Neural crest cell (in vitro differentiated cells): Measurements from ENCODE around the gene PPIE. TPM values are rescaled to one million over a fixed set of nuclear protein-coding genes. Genes with fewer than 3 reads are reported as not detected.
"Not testable (repeated sequence)": the region's sequence is repeated elsewhere in the genome, so short reads cannot be mapped to it uniquely, and the experiment has no call there.

Source experiments
- DNase-seq: peaks from one replicate; pipeline ENCODE4 v3.0.0; 2021; ENCODE audit warnings: low read depth, mixed read lengths, low spot score
- H3K27ac Mint-ChIP-seq: one replicate; pipeline ENCODE4 v1.8.0; 2021; ENCODE audit warnings: mild to moderate bottlenecking, mixed read lengths; ENCODE audit not compliant: unreplicated experiment
- H3K27me3 Mint-ChIP-seq: 2 replicates; pipeline ENCODE4 v1.8.0; 2021; ENCODE audit warnings: low read depth, mild to moderate bottlenecking, mixed read lengths
- H3K36me3 Mint-ChIP-seq: 2 replicates; pipeline ENCODE4 v1.8.0; 2021; ENCODE audit warnings: low read depth, mild to moderate bottlenecking, mixed read lengths
- H3K4me1 Mint-ChIP-seq: 2 replicates; pipeline ENCODE4 v1.8.0; 2021; ENCODE audit warnings: mixed read lengths
- H3K4me3 Mint-ChIP-seq: one replicate; pipeline ENCODE4 v1.8.0; 2021; ENCODE audit warnings: mild to moderate bottlenecking, mixed read lengths
- H3K9me3 Mint-ChIP-seq: 2 replicates; pipeline ENCODE4 v1.8.0; 2021; ENCODE audit warnings: mixed read lengths
- total RNA-seq: library from RNA; stranded (reverse); gene quantifications from 2 replicates; pipeline ENCODE4 v1.2.1, GENCODE V29; 2021
- TF ChIP-seq, protein P1 (sequence below): fragments of 200-600 bp; sonication (generic); conservative IDR thresholded peaks from 2 replicates; pipeline ENCODE4 v1.5.0; 2021; ENCODE audit warnings: antibody characterized with exemption, mild to moderate bottlenecking

PPIE gene
- total RNA-seq, 1 donor from 2014 or later = 56.2 TPM

DNA sequence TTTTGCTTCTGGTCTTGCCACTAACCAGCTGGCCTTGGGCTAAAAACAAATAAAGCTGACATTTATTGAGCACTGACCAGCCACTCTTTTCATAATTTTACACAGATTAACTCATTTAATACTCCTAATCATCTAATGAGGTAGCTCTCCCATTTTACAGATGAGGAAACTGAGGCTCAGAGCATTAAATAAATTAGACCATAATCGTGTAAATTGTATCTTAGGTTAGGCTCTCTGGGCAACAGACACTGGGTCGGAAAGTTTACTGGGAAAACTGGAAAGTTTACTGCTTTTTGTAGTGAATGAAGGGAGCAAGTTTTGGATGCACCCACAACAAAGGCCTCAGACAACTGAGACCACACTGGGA is 42.6 kb downstream of the PPIE start:
- Mint-ChIP-seq H3K4me3 (no peak overlapping the region), H3K27me3 (peaks cover 23% of the 10 kb centered on the region), H3K36me3 (no peaks in the 10 kb centered on the region), H3K9me3 (no peaks in the 10 kb centered on the region), H3K4me1 (peaks cover 7% of the 10 kb centered on the region), H3K27ac (no peak overlapping the region)
- no peak for DNase-seq
- TF ChIP-seq, protein P1, sequence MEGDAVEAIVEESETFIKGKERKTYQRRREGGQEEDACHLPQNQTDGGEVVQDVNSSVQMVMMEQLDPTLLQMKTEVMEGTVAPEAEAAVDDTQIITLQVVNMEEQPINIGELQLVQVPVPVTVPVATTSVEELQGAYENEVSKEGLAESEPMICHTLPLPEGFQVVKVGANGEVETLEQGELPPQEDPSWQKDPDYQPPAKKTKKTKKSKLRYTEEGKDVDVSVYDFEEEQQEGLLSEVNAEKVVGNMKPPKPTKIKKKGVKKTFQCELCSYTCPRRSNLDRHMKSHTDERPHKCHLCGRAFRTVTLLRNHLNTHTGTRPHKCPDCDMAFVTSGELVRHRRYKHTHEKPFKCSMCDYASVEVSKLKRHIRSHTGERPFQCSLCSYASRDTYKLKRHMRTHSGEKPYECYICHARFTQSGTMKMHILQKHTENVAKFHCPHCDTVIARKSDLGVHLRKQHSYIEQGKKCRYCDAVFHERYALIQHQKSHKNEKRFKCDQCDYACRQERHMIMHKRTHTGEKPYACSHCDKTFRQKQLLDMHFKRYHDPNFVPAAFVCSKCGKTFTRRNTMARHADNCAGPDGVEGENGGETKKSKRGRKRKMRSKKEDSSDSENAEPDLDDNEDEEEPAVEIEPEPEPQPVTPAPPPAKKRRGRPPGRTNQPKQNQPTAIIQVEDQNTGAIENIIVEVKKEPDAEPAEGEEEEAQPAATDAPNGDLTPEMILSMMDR = no peak

DNA sequence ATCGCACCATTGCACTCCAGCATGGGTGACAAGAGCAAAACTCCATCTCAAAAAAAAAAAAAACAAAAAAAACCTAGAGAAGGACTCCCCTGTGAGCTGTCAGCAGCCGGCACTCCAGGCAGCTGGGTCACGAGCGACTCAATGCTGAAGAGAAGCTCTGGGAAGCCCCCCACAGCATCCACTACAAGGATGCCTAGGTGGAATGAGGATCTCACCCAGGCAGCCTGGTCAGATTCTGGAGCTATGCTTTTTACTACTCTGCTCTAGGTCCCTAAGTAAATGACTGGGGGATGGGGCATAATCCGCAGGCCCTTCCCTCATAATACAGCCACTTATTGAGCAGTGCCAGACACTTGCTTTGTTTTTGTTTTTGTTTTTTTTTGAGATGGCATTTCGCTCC is 43.4 kb downstream of the PPIE start:
- Mint-ChIP-seq H3K36me3 (no peaks in the 10 kb centered on the region), H3K9me3 (no peaks in the 10 kb centered on the region), H3K4me3 (no peak overlapping the region), H3K27ac (no peak overlapping the region), H3K27me3 (peaks cover 27% of the 10 kb centered on the region), H3K4me1 (peaks cover 12% of the 10 kb centered on the region)
- TF ChIP-seq, protein P1 = no peak
- no peak for DNase-seq

DNA sequence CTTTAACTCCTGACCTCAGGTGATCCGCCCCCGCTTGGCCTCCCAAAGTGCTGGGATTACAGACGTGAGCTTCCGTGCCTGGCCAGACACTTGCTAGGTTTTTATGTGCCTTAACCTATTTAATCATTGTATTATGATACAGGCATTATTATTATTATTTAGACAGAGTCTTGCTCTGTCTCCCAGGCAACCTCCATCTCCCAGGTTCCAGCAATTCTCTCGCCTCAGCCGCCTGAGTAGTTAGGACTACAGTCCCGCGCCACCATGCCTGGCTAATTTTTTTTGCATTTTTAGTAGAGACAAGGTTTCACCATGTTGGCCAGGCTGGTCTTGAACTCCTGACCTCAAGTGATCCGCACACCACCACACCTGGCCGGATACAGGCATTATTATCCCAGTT is 44.0 kb downstream of the PPIE start:
- Mint-ChIP-seq H3K4me1 (peaks cover 15% of the 10 kb centered on the region), H3K27me3 (peaks cover 33% of the 10 kb centered on the region)
- H3K9me3 Mint-ChIP-seq, H3K36me3 Mint-ChIP-seq, H3K4me3 Mint-ChIP-seq, DNase-seq, H3K27ac Mint-ChIP-seq: not testable (repeated sequence)

DNA sequence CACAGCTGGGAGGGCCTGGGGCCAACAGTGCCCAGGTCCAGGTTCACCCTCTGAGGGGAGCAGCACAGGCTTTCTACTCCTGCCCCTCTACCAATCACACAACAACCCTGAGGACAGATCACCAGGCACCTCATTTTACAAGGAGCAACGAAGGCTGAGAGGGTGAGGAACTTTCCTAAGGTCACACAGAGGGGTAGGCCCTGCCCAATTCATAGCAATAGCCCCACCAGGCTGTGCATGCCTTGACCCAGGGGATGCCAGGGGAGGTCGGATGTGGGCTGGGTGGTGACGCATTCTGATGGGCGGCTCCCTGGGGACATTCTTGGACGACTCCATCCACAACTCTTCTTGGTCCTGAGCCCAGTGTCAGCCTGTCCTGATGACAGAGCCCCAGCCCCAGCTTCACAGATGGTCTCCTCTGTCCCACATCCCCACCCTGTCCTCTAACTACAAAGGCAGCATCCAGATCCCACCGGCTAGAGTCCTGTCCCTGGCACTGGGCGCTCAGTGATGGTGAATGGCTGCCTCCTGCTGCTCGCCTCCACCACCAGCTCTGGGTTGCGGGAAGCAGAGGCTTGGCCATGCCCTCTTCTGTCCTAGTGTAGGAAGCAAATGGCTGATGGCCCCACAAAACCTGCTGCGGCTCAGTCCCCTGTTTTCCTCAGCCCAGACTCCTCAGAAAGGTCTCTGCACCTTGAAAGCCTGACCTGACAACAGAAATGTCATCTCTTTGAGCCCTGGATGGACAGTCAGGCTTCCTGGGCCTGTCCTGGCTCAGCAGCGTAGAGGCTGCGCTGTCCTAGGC is 47.8 kb downstream of the PPIE start:
- peak overlapping the region; percentile 86 for H3K4me3 Mint-ChIP-seq
- peaks cover 57% of the 10 kb centered on the region for H3K27me3 Mint-ChIP-seq
- H3K36me3 Mint-ChIP-seq, H3K9me3 Mint-ChIP-seq, DNase-seq: not testable (repeated sequence)
- peaks cover 19% of the 10 kb centered on the region for H3K4me1 Mint-ChIP-seq
- H3K27ac Mint-ChIP-seq = peak overlapping the region; percentile 94

DNA sequence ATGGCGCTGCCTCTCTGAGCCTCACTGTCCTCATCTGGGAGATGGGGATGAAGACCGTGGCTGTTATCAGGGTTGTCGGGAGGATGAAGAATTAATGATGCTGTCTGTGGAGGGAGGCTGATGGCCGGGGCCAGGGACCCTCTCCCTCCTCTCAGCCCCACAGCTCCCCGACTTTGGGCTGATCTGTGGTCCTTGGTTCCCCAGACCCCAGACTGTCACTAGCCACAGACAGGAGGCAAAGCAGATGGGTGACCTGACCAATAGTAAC is 48.4 kb downstream of the PPIE start:
- not testable (repeated sequence) for H3K9me3 Mint-ChIP-seq

DNA sequence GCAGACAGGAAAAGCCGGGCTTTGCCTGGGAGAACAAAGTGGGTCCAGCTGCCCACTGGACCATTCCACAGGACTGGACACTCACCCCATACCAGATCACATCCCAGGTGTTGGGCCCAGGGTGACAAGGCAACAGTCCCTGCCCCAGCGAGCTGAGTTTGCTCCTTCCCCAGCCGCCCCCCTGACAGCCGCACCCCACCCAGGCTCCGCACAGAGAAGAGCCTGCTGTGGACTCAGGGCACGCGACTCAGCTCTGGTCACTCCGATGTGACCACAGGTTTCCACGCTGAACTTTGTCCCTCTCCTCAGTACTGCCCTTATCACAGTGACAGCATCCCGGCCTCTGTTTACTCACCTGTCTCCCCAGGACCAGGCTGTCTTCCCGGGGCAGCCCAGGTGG is 48.8 kb downstream of the PPIE start:
- Mint-ChIP-seq H3K27ac (no peak overlapping the region), H3K36me3 (no peaks in the 10 kb centered on the region), H3K4me1 (peaks cover 19% of the 10 kb centered on the region), H3K9me3 (no peaks in the 10 kb centered on the region), H3K27me3 (peaks cover 66% of the 10 kb centered on the region), H3K4me3 (peak overlapping the region; percentile 41)
- TF ChIP-seq, protein P1 = no peak
- no peak for DNase-seq

More for the DNA sequence above, 48.4 kb downstream of the PPIE start:
- H3K27ac Mint-ChIP-seq, DNase-seq, H3K36me3 Mint-ChIP-seq: not testable (repeated sequence)
- H3K4me3 Mint-ChIP-seq = peak overlapping the region; percentile 41
- peaks cover 19% of the 10 kb centered on the region for H3K4me1 Mint-ChIP-seq
- peaks cover 62% of the 10 kb centered on the region for H3K27me3 Mint-ChIP-seq

DNA sequence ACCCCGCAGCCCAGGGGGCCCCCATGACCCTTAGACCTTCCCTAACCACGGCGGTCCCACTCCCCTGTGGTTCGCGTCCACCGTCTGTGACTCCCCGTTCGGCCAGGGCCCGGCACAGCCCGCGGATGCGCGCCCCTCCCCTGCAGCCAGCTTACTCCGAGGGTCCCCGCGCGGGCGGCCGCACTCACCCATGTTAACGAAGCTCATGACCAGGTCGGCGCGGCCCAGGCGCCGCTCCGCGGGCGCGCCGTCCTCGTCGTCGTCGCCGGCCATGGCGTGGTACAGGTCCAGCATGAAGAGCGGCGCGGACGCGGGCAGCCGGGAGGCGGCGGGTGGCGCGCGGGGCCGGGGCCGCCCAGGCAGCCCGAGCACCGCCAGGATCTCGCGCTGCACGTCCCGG is 49.3 kb downstream of the PPIE start:
- not testable (repeated sequence) for DNase-seq, H3K27ac Mint-ChIP-seq, H3K9me3 Mint-ChIP-seq, H3K4me3 Mint-ChIP-seq, H3K36me3 Mint-ChIP-seq
- peaks cover 71% of the 10 kb centered on the region for H3K27me3 Mint-ChIP-seq
- H3K4me1 Mint-ChIP-seq = peaks cover 23% of the 10 kb centered on the region
